NCI-H82 (cell line): ENCODE data around the gene C9orf50.

Experiments
- DNase-seq: peaks from one replicate; lab custom pipeline; 2025; lab: John Stamatoyannopoulos, UW

The C9orf50 gene

GRCh38 chr9:129570450-129571297, 50.2 kb downstream of the C9orf50 start:
- DNase-seq = peak; percentile 39

- DNase-seq = peak; percentile 60
Observed at GRCh38 chr9:129569502-129570449, 51.1 kb downstream of the C9orf50 start.

GRCh38 chr9:129568560-129569501, 52.1 kb downstream of the C9orf50 start:
- DNase-seq = peak; percentile 41

GRCh38 chr9:129567842-129568559, 52.9 kb downstream of the C9orf50 start:
- no peak for DNase-seq

GRCh38 chr9:129567329-129567728, 53.6 kb downstream of the C9orf50 start:
- DNase-seq = no peak

GRCh38 chr9:129566563-129567266, 54.2 kb downstream of the C9orf50 start:
- no peak for DNase-seq

- no peak for DNase-seq
Observed at GRCh38 chr9:129562917-129563316, 58.0 kb downstream of the C9orf50 start.

GRCh38 chr9:129562514-129562913, 58.4 kb downstream of the C9orf50 start:
- DNase-seq = no peak
